KMS-11 (cell line): ENCODE results near the gene CCDC200.
"Not testable (repeated sequence)": the region's sequence is repeated elsewhere in the genome, so short reads cannot be mapped to it uniquely, and the experiment has no call there.

Experiments
- H2AFZ ChIP-seq: fragments of 200-600 bp; sonication (generic); 2 replicates; pipeline ENCODE4 v1.6.1; 2016; ENCODE audit warnings: antibody characterized with exemption, mixed run types, low read depth
- H3K27ac ChIP-seq: fragments of 200-600 bp; sonication (generic); 2 replicates; pipeline ENCODE4 v1.6.1; 2016; ENCODE audit warnings: mild to moderate bottlenecking, mixed run types
- H3K27me3 ChIP-seq: fragments of 200-600 bp; sonication (generic); 2 replicates; pipeline ENCODE4 v1.6.1; 2017; ENCODE audit warnings: mild to moderate bottlenecking, low read depth, mixed run types, moderate library complexity; ENCODE audit not compliant: insufficient read depth
- H3K36me3 ChIP-seq: fragments of 200-600 bp; sonication (generic); 2 replicates; pipeline ENCODE4 v1.6.1; 2017; ENCODE audit warnings: mild to moderate bottlenecking, mixed run types; ENCODE audit not compliant: insufficient read depth
- H3K4me1 ChIP-seq: fragments of 200-600 bp; sonication (generic); 2 replicates; pipeline ENCODE4 v1.6.1; 2016; ENCODE audit warnings: mild to moderate bottlenecking, low read depth, mixed run types; ENCODE audit not compliant: poor library complexity, severe bottlenecking
- H3K4me2 ChIP-seq: fragments of 200-600 bp; sonication (generic); 2 replicates; pipeline ENCODE4 v1.7.0; 2016; ENCODE audit warnings: mild to moderate bottlenecking, mixed run types
- H3K4me3 ChIP-seq: fragments of 200-600 bp; sonication (generic); IDR thresholded peaks from 2 replicates; pipeline ENCODE4 v1.6.1; 2017; ENCODE audit warnings: low read depth, low read length, mixed read lengths; ENCODE audit not compliant: insufficient read depth
- H3K79me2 ChIP-seq: fragments of 200-600 bp; sonication (generic); 2 replicates; pipeline ENCODE4 v1.6.1; 2016; ENCODE audit warnings: low read depth, mixed run types; ENCODE audit not compliant: insufficient read depth
- H3K9ac ChIP-seq: fragments of 200-600 bp; sonication (generic); 2 replicates; pipeline ENCODE4 v1.6.1; 2016; ENCODE audit warnings: mild to moderate bottlenecking, mixed run types
- H4K20me1 ChIP-seq: fragments of 200-600 bp; sonication (generic); 2 replicates; pipeline ENCODE4 v1.6.1; 2016; ENCODE audit warnings: mild to moderate bottlenecking, mixed run types; ENCODE audit not compliant: insufficient read depth
- TF ChIP-seq, protein P1 (sequence below): fragments of 200-600 bp; sonication (generic); conservative IDR thresholded peaks from 2 replicates; pipeline ENCODE4 v1.6.1; 2017; ENCODE audit warnings: low read depth, mild to moderate bottlenecking, antibody characterized with exemption, low read length, moderate library complexity, mixed read lengths

Gene CCDC200

GRCh38 chr17:43232021-43232699, 3.7 kb upstream of the CCDC200 start:
- not testable (repeated sequence) for H3K4me2 ChIP-seq, H3K4me1 ChIP-seq, H3K27ac ChIP-seq, H2AFZ ChIP-seq, H3K4me3 ChIP-seq, H3K79me2 ChIP-seq, H4K20me1 ChIP-seq, H3K9ac ChIP-seq, H3K27me3 ChIP-seq, H3K36me3 ChIP-seq

DNA sequence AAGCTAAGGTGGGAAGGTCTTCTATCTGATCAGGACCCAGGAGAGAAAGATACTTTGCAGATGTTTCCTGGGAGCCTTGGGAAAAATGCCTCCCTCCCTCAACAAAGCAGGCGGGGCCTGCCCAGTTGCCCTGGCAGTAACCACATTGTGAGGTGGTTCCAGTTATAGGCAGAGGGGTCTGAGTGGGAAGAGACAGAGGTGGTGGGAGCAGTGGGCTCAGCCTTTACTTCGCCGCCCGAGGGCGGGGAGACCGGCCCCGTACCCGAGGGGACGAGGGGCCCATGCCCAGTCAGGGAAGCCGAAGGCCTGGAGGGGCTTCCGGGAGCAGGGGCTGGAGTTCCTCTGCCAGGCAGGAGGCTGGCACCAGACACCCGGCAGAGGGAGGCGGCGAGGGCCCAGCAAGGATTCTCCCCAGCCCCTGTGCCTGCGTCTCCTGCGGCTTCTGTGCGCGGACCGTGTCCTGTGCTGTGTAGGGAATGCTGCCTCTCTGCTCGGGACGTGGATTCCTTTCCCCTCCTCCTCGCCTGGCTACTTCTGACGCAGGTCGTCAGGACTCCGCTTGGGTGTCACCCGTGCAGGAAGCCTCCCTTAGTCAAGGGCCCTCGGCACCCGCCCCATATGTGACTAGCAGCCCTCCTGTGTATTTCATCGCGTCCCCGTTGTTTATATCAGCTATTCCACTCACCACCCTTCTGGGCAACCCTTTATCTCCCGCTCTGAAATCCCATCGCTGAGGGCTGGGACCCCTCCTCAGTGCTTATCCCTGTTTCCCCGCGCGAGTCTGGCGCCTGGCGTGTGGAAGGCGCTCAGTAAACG, 3.0 kb upstream of the CCDC200 start:
- not testable (repeated sequence) for H3K27ac ChIP-seq

GRCh38 chr17:43226393-43226792, 2.0 kb downstream of the CCDC200 start:
- Histone ChIP-seq H4K20me1 (no peaks in the 10 kb centered on the region), H3K9ac (no peak overlapping the region), H3K27me3 (no peaks in the 10 kb centered on the region), H3K4me2 (no peak overlapping the region), H3K27ac (no peak overlapping the region), H3K4me1 (no peaks in the 10 kb centered on the region), H3K79me2 (no peaks in the 10 kb centered on the region), H3K36me3 (no peaks in the 10 kb centered on the region), H2AFZ (no peak overlapping the region), H3K4me3 (no peak overlapping the region)
- TF ChIP-seq, protein P1, sequence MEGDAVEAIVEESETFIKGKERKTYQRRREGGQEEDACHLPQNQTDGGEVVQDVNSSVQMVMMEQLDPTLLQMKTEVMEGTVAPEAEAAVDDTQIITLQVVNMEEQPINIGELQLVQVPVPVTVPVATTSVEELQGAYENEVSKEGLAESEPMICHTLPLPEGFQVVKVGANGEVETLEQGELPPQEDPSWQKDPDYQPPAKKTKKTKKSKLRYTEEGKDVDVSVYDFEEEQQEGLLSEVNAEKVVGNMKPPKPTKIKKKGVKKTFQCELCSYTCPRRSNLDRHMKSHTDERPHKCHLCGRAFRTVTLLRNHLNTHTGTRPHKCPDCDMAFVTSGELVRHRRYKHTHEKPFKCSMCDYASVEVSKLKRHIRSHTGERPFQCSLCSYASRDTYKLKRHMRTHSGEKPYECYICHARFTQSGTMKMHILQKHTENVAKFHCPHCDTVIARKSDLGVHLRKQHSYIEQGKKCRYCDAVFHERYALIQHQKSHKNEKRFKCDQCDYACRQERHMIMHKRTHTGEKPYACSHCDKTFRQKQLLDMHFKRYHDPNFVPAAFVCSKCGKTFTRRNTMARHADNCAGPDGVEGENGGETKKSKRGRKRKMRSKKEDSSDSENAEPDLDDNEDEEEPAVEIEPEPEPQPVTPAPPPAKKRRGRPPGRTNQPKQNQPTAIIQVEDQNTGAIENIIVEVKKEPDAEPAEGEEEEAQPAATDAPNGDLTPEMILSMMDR, result no peak

More for the DNA sequence above, 3.0 kb upstream of the CCDC200 start:
- H3K9ac ChIP-seq, H3K4me1 ChIP-seq, H4K20me1 ChIP-seq, H3K4me3 ChIP-seq, H3K4me2 ChIP-seq, H3K79me2 ChIP-seq, H2AFZ ChIP-seq, H3K27me3 ChIP-seq, H3K36me3 ChIP-seq: not testable (repeated sequence)

DNA sequence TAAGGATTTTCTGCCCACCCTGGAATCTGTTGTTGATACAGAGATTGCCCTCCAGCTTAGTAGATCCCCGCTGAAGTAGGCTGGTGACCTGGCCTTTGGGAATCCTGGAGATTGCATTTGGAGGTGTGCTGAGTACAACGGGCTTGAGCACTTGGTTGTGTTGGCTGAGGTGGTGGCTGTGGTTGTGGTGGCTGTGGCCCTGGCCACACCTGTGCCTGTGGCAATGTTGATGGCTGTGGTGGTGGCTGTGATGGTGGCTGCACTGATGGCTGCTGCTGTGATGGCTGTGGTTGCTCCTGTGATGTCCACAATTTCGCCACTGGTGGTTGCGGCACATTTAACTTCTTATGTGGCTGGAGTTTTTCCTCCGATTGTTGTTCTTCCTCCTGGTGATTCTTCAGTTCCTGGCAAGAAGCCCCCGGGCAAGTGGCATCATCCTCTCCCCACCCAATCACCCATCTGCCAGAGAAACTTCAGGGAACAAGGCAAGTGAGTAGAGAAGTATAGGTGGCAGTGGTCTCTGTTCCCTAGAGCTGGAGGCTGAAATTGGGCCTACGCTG, 4.2 kb downstream of the CCDC200 start:
- Histone ChIP-seq H3K36me3 (no peaks in the 10 kb centered on the region), H2AFZ (no peak overlapping the region), H3K27ac (no peak overlapping the region), H3K4me1 (no peaks in the 10 kb centered on the region), H3K4me3 (no peak overlapping the region), H3K27me3 (no peaks in the 10 kb centered on the region), H3K79me2 (no peaks in the 10 kb centered on the region), H3K9ac (no peak overlapping the region), H3K4me2 (no peak overlapping the region), H4K20me1 (no peaks in the 10 kb centered on the region)
- TF ChIP-seq, protein P1, result no peak

DNA sequence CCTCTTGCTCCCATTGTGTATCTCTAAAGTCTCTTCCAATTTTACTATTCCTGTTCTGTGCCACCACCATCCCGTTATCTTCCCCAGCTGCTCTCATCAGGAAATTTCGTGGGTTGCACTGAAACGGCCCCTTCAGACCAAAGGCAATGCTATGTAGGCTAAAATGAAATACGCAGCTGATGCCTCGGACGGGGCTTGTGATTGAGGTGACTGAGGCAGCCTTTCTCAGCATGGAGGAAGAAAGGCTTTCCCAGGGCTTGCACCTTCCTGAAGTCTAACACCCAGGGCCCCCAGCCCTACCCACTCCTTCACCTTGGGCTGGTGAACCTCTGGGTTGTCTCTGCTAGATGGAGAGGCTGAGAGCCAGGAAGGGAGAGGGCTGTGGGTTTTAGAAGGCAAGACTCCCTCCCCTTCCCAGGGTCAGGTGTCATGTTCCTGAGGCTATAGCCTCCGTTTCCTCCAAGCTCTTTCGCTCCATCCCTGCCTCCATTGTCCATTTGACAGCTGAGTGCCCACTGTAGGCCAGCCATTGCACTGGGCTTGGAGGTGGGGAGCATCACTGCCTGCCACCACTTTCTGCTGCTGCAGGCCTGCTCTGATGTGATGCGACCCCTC, 7.8 kb downstream of the CCDC200 start:
- no peak overlapping the region for H3K9ac ChIP-seq
- no peaks in the 10 kb centered on the region for H3K79me2 ChIP-seq
- TF ChIP-seq, protein P1, result no peak
- no peaks in the 10 kb centered on the region for H3K36me3 ChIP-seq
- H2AFZ ChIP-seq, result no peak overlapping the region
- H3K4me3 ChIP-seq, result no peak overlapping the region
- no peaks in the 10 kb centered on the region for H3K27me3 ChIP-seq
- H3K4me2 ChIP-seq, result no peak overlapping the region
- H3K27ac ChIP-seq, result no peak overlapping the region
- H3K4me1 ChIP-seq, result no peaks in the 10 kb centered on the region
- H4K20me1 ChIP-seq, result no peaks in the 10 kb centered on the region
